ENCODE measurements around the gene KIF1A. TPM values are rescaled to one million over a fixed set of nuclear protein-coding genes. Genes with fewer than 3 reads are reported as not detected.

Gene KIF1A
- total and polyA plus RNA-seq, 2 of the 13 experiments (the other 11 are each of a cell fraction or from before 2014, with no cell fraction given), result 0.01 TPM; not detected in 1

GRCh38 chr2:240851078-240851991 is 31.3 kb upstream of the KIF1A start (continued):
- TF ChIP-seq CEBPZ (IDR thresholded peaks at IDR 0.05; ENCODE audit: low read length) (no peak), ZNF687 (CRISPR knock-in tag; IDR thresholded peaks at IDR 0.05) (peak; percentile 60), SP5 (CRISPR knock-in tag; IDR thresholded peaks at IDR 0.05; ENCODE audit: borderline replicate concordance, low read depth) (no peak), NBN (conservative IDR thresholded peaks at IDR 0.05) (no peak), DR1 (CRISPR knock-in tag; IDR thresholded peaks at IDR 0.05) (no peak), GLI4 (CRISPR knock-in tag; IDR thresholded peaks at IDR 0.05; ENCODE audit: borderline replicate concordance) (no peak), ZNF367 (CRISPR knock-in tag; IDR thresholded peaks at IDR 0.05; ENCODE audit: borderline replicate concordance) (no peak)
